GM23248 (cell line): Measurements from ENCODE around the gene SUPT7L. TPM values are rescaled to one million over a fixed set of nuclear protein-coding genes. Genes with fewer than 3 reads are reported as not detected.
"Not testable (repeated sequence)": the region's sequence is repeated elsewhere in the genome, so short reads cannot be mapped to it uniquely, and the experiment has no call there.

Source experiments
- DNase-seq: peaks from one replicate; pipeline ENCODE4 v3.0.0-alpha.2; 2015
- H2AFZ ChIP-seq: fragments of 200-600 bp; sonication (generic); 2 replicates; pipeline ENCODE4 v1.6.1; 2016; ENCODE audit warnings: antibody characterized with exemption
- H3F3A ChIP-seq: fragments of 200-600 bp; sonication (generic); 2 replicates; pipeline ENCODE4 v1.6.1; 2016; ENCODE audit warnings: mild to moderate bottlenecking, antibody characterized with exemption, mixed run types; ENCODE audit not compliant: insufficient read depth
- H3K27ac ChIP-seq: fragments of 200-600 bp; sonication (generic); 2 replicates; pipeline ENCODE4 v1.5.1; 2016; ENCODE audit warnings: mild to moderate bottlenecking
- H3K27me3 ChIP-seq: fragments of 200-600 bp; sonication (generic); replicated peaks from 2 replicates; pipeline ENCODE4 v1.6.1; 2016; ENCODE audit warnings: mild to moderate bottlenecking; ENCODE audit not compliant: insufficient read depth
- H3K36me3 ChIP-seq: fragments of 200-600 bp; sonication (generic); 2 replicates; pipeline ENCODE4 v1.6.1; 2016; ENCODE audit warnings: low read depth, mild to moderate bottlenecking
- H3K4me1 ChIP-seq: fragments of 200-600 bp; sonication (generic); 2 replicates; pipeline ENCODE4 v1.6.1; 2016; ENCODE audit warnings: mild to moderate bottlenecking; ENCODE audit not compliant: insufficient read depth
- H3K4me2 ChIP-seq: fragments of 200-600 bp; sonication (generic); one replicate; pipeline ENCODE4 v1.6.1; 2016; ENCODE audit warnings: mild to moderate bottlenecking; ENCODE audit not compliant: unreplicated experiment
- H3K4me3 ChIP-seq: fragments of 200-600 bp; sonication (generic); 2 replicates; pipeline ENCODE4 v1.5.1; 2016; ENCODE audit warnings: mild to moderate bottlenecking
- H3K79me2 ChIP-seq: fragments of 200-600 bp; sonication (generic); 2 replicates; pipeline ENCODE4 v1.6.1; 2016; ENCODE audit warnings: mild to moderate bottlenecking; ENCODE audit not compliant: insufficient read depth
- H3K9ac ChIP-seq: fragments of 200-600 bp; sonication (generic); 2 replicates; pipeline ENCODE4 v1.6.1; 2016; ENCODE audit warnings: mild to moderate bottlenecking
- H3K9me2 ChIP-seq: fragments of 200-600 bp; sonication (generic); 2 replicates; pipeline ENCODE4 v1.6.1; 2016; ENCODE audit warnings: mixed run types, mild to moderate bottlenecking, moderate library complexity; ENCODE audit not compliant: insufficient read depth
- H3K9me3 ChIP-seq: fragments of 200-600 bp; sonication (generic); one replicate; pipeline ENCODE4 v1.6.1; 2017; ENCODE audit warnings: low read depth
- H4K20me1 ChIP-seq: fragments of 200-600 bp; sonication (generic); 2 replicates; pipeline ENCODE4 v1.6.0; 2016; ENCODE audit not compliant: insufficient read depth
- EZH2 ChIP-seq: fragments of 200-600 bp; sonication (generic); IDR thresholded peaks from 2 replicates; pipeline ENCODE4 v1.6.1; 2018; ENCODE audit warnings: antibody characterized with exemption, mild to moderate bottlenecking; ENCODE audit not compliant: insufficient read depth, poor library complexity, severe bottlenecking
- EZH2phosphoT487 ChIP-seq: fragments of 200-600 bp; sonication (generic); IDR thresholded peaks from 2 replicates; pipeline ENCODE4 v1.6.1; 2018; ENCODE audit warnings: antibody characterized with exemption, moderate library complexity, mild to moderate bottlenecking, low read depth; ENCODE audit not compliant: insufficient read depth
- WGBS, 2 experiments: methylation state at CpG; one replicate each; pipeline ENCODE4 v1.1.6; 2015 to 2017; ENCODE audit warnings: low lambda C conversion rate in 2 of 2, low coverage in 1 of 2; ENCODE audit errors: missing lambda C conversion rate in 2 of 2; 5-methylcytosine and 5-hydroxymethylcytosine counted together
- in situ Hi-C: fragments of 300-500 bp; cut with MboI; formaldehyde crosslinking; loops from 2 replicates; pipeline ENCODE4 v1.15.0; 2020
- polyA plus RNA-seq: library from polyadenylated mRNA; unstranded; fragments of >200 nt; fragmentation: Nextera tagmentation; extraction: Ambion mirVana; gene quantifications from 2 replicates; pipeline ENCODE4 v1.2.1, GENCODE V29; 2016
- total RNA-seq: library from RNA; depleted of rRNA; stranded (reverse); fragments of >200 nt; shearing (Covaris generic); gene quantifications from 2 replicates; pipeline ENCODE4 v1.2.3, GENCODE V29; 2014

SUPT7L gene
- total and polyA plus RNA-seq, 2 experiments from 2014 or later = 23.3 to 24.6 TPM

DNA sequence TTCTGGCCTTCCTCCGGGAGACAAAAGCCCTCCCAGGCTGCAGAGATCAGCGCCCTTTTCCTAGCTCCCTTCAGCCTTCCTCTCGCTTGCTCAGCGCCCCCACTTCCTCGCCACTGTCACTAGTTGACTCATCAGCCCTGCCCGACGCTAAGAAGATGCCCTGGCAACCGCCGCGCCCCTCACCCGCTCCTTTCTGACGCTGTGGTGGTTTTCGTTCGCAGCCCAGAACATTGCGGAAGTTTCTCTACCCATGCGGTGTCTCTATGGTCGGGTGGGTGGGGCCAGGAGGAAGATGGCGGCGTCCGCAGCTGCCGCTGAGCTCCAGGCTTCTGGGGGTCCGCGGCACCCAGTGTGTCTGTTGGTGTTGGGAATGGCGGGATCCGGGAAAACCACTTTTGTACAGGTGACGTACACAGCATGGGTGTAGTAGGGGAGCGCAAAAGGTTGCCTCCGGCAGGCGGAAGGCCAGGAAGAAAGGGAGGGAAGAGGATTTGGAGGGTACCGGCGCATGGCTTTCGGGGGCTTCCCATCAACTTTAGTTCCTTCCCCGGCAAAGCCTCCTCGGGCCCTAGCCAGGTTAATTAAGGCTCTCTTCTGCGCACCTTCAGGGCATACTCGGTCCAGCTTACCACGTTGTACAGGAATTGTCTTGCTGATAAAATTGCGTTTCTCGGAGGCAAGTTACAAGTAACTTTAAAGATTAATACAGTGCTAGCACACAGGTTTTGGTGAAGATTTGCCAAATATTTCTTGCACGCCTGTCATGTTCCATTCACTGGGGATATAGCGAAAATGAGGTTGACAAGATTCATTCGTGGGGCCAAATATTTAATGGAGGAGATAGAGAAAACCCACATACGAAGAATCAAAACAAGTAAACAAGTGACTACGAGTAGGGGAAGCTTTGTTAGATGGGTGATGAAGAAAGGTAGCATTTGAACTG, 34.4 kb downstream of the SUPT7L start, which contains the start of the genes CCDC121 and GPN1:
Gene CCDC121 (minus strand): TSS at position 246 of the 943 bp plus-strand sequence. CDS start 1,213 bp downstream, outside the sequence.
Gene GPN1 (plus strand): TSS at position 284 of the 943 bp plus-strand sequence. CDS start 9 bp downstream, at position 293.
- peak within 1 kb of the TSS; percentile 92 for H2AFZ ChIP-seq
- peaks cover 20% of the 10 kb centered on the region for H3F3A ChIP-seq
- no peaks in the 10 kb centered on the region for H3K9me2 ChIP-seq
- H3K9ac ChIP-seq = peak within 1 kb of the TSS; percentile 92
- peak within 1 kb of the TSS; percentile 87 for H3K4me3 ChIP-seq
- no peaks in the 10 kb centered on the region for H4K20me1 ChIP-seq
- no peak for TF ChIP-seq EZH2phosphoT487
- TF ChIP-seq EZH2 = no peak
- H3K4me1 ChIP-seq = peaks cover 16% of the 10 kb centered on the region
- H3K27ac ChIP-seq = peak within 1 kb of the TSS; percentile 87
- H3K36me3 ChIP-seq = peaks cover 22% of the 10 kb centered on the region
- H3K27me3 ChIP-seq = no peaks in the 10 kb centered on the region
- peak; percentile 98 for DNase-seq
- in situ Hi-C loops = no loop called here
- peak within 1 kb of the TSS; percentile 96 for H3K4me2 ChIP-seq
- WGBS, 2 experiments = 0 to 1% methylated on average over 44 of the region's 44 CpGs
- peaks cover 10% of the 10 kb centered on the region for H3K79me2 ChIP-seq
- H3K9me3 ChIP-seq = no peaks in the 10 kb centered on the region

- 0 to 1% methylated on average over 21 of the region's 21 CpGs for WGBS, 2 experiments
- peak overlapping the region; percentile 87 for H3K4me3 ChIP-seq
- DNase-seq = peak; percentile 96
- no peaks in the 10 kb centered on the region for H4K20me1 ChIP-seq
- TF ChIP-seq EZH2phosphoT487 (no peak), EZH2 (no peak)
- peak overlapping the region; percentile 93 for H3K4me2 ChIP-seq
- no peaks in the 10 kb centered on the region for H3K9me2 ChIP-seq
- peaks cover 25% of the 10 kb centered on the region for H3K4me1 ChIP-seq
- no peaks in the 10 kb centered on the region for H3K27me3 ChIP-seq
- H3K36me3 ChIP-seq = peaks cover 18% of the 10 kb centered on the region; the same call in 1 of the 2 replicates
- peak overlapping the region; percentile 92 for H2AFZ ChIP-seq
- peak overlapping the region; percentile 92 for H3K9ac ChIP-seq
- in situ Hi-C loops = no loop called here
- peaks cover 29% of the 10 kb centered on the region for H3F3A ChIP-seq
- H3K9me3 ChIP-seq = no peaks in the 10 kb centered on the region
- H3K27ac ChIP-seq = peak overlapping the region; percentile 87
- H3K79me2 ChIP-seq = peaks cover 10% of the 10 kb centered on the region
These were observed 35.2 kb downstream of the SUPT7L start for GRCh38 chr2:27627963-27628766.

- H3K4me2 ChIP-seq = not testable (repeated sequence)
- 72 to 80% methylated on average over 3 of the region's 3 CpGs for WGBS, 2 experiments
These were observed 36.5 kb downstream of the SUPT7L start for GRCh38 chr2:27626921-27627320.

DNA sequence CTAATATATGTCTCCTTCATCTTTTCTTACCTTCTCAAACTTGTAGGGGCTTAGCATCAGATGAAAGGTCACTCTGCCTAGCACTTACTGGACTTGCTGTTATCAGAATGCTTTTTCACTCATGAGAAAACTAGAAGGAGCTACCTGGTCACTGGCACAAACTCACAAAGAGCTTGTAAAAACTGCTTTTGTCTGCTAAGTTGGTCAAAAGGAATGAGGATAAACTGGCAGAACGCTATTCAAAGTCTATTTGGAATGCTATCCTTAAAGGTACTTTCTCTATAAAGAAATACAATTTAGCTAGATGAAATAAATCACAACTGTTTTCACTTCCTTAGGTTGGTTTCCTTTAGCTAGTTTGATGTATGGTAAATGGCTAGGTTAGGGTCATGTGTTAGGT, 37.1 kb downstream of the SUPT7L start:
- H3K79me2 ChIP-seq = peaks cover 10% of the 10 kb centered on the region
- in situ Hi-C loops, H3K9me2 ChIP-seq, H3K9ac ChIP-seq, H3K4me3 ChIP-seq, H3K4me2 ChIP-seq, H3K27ac ChIP-seq, DNase-seq, H3K9me3 ChIP-seq, H3K36me3 ChIP-seq, H3K27me3 ChIP-seq, H4K20me1 ChIP-seq, H2AFZ ChIP-seq: not testable (repeated sequence)
- H3F3A ChIP-seq = peaks cover 45% of the 10 kb centered on the region
- peaks cover 36% of the 10 kb centered on the region for H3K4me1 ChIP-seq
- WGBS, 2 experiments = 90 to 100% methylated on average over 1 of the region's 1 CpG

More at GRCh38 chr2:27626921-27627320, 36.5 kb downstream of the SUPT7L start:
- H3K27me3 ChIP-seq, H3K9me2 ChIP-seq, H3K27ac ChIP-seq, in situ Hi-C loops, DNase-seq, H3K9me3 ChIP-seq, H4K20me1 ChIP-seq, H3K9ac ChIP-seq, H3K4me3 ChIP-seq, H2AFZ ChIP-seq: not testable (repeated sequence)
- Histone ChIP-seq H3K79me2 (peaks cover 10% of the 10 kb centered on the region), H3K4me1 (peaks cover 36% of the 10 kb centered on the region), H3F3A (peaks cover 40% of the 10 kb centered on the region), H3K36me3 (peaks cover 13% of the 10 kb centered on the region; the same call in 1 of the 2 replicates)
